ENCODE results near the gene ZNF653.

GRCh38 chr19:11437955-11438354 lies 67.7 kb downstream of the ZNF653 start:
- TF ChIP-seq, protein P1, sequence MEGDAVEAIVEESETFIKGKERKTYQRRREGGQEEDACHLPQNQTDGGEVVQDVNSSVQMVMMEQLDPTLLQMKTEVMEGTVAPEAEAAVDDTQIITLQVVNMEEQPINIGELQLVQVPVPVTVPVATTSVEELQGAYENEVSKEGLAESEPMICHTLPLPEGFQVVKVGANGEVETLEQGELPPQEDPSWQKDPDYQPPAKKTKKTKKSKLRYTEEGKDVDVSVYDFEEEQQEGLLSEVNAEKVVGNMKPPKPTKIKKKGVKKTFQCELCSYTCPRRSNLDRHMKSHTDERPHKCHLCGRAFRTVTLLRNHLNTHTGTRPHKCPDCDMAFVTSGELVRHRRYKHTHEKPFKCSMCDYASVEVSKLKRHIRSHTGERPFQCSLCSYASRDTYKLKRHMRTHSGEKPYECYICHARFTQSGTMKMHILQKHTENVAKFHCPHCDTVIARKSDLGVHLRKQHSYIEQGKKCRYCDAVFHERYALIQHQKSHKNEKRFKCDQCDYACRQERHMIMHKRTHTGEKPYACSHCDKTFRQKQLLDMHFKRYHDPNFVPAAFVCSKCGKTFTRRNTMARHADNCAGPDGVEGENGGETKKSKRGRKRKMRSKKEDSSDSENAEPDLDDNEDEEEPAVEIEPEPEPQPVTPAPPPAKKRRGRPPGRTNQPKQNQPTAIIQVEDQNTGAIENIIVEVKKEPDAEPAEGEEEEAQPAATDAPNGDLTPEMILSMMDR (IDR thresholded peaks at IDR 0.05) = no peak
- TF ChIP-seq POLR2A (IDR thresholded peaks at IDR 0.05) = no peak

All from thyroid gland (tissue), 4 donors.